Glutamatergic neuron (in vitro differentiated cells): ENCODE measurements around the gene DERL3. TPM values are rescaled to one million over a fixed set of nuclear protein-coding genes. Genes with fewer than 3 reads are reported as not detected.
"Not testable (repeated sequence)": the region's sequence is repeated elsewhere in the genome, so short reads cannot be mapped to it uniquely, and the experiment has no call there.

ENCODE experiments used
- DNase-seq: peaks from one replicate; pipeline ENCODE4 v3.0.0; 2022
- H3K27ac Mint-ChIP-seq: one replicate; pipeline ENCODE4 v1.8.0; 2020; ENCODE audit warnings: mild to moderate bottlenecking, mixed read lengths, inconsistent platforms; ENCODE audit not compliant: unreplicated experiment
- H3K27me3 Mint-ChIP-seq: one replicate; pipeline ENCODE4 v1.8.0; 2020; ENCODE audit warnings: mild to moderate bottlenecking, moderate library complexity, mixed read lengths, inconsistent platforms; ENCODE audit not compliant: unreplicated experiment
- H3K36me3 Mint-ChIP-seq: one replicate; pipeline ENCODE4 v1.8.0; 2020; ENCODE audit warnings: mild to moderate bottlenecking, mixed read lengths, inconsistent platforms; ENCODE audit not compliant: unreplicated experiment
- H3K4me1 Mint-ChIP-seq: one replicate; pipeline ENCODE4 v1.8.0; 2020; ENCODE audit warnings: mild to moderate bottlenecking, low read depth, mixed read lengths, inconsistent platforms; ENCODE audit not compliant: unreplicated experiment
- H3K4me3 Mint-ChIP-seq: one replicate; pipeline ENCODE4 v1.8.0; 2020; ENCODE audit warnings: mild to moderate bottlenecking, mixed read lengths, inconsistent platforms; ENCODE audit not compliant: unreplicated experiment
- H3K9me3 Mint-ChIP-seq: one replicate; pipeline ENCODE4 v1.8.0; 2020; ENCODE audit warnings: mild to moderate bottlenecking, moderate library complexity, mixed read lengths, inconsistent platforms; ENCODE audit not compliant: unreplicated experiment
- CTCF ChIP-seq: fragments of 200-600 bp; sonication (generic); IDR thresholded peaks from one replicate; pipeline ENCODE4 v1.5.0; 2021; ENCODE audit not compliant: partially characterized antibody, unreplicated experiment
- total RNA-seq: library from RNA; stranded (reverse); fragmentation: NEBNext Ultra II Directional; extraction: Animal tissue kit (Norgen Biotek cat#: 25700); gene quantifications from one replicate; pipeline ENCODE4 v1.2.1, GENCODE V29; 2021; ENCODE audit not compliant: unreplicated experiment

Gene DERL3
- total RNA-seq, 1 donor from 2014 or later: 1.2 TPM

GRCh38 chr22:23862103-23862502 lies 23.3 kb upstream of the DERL3 start:
- Mint-ChIP-seq H3K27me3 (peaks cover 3% of the 10 kb centered on the region), H3K9me3 (peaks cover 18% of the 10 kb centered on the region), H3K4me1 (peaks cover 6% of the 10 kb centered on the region), H3K36me3 (no peaks in the 10 kb centered on the region), H3K4me3 (no peak overlapping the region), H3K27ac (no peak overlapping the region)
- DNase-seq: peak; percentile 58
- TF ChIP-seq CTCF: peak; percentile 40

GRCh38 chr22:23860187-23860586 lies 21.4 kb upstream of the DERL3 start:
- H3K36me3 Mint-ChIP-seq, H3K27me3 Mint-ChIP-seq, H3K4me3 Mint-ChIP-seq, H3K27ac Mint-ChIP-seq, DNase-seq: not testable (repeated sequence)
- Mint-ChIP-seq H3K9me3 (peaks cover 18% of the 10 kb centered on the region), H3K4me1 (peaks cover 14% of the 10 kb centered on the region)

- peak overlapping the region; percentile 94 for H3K27ac Mint-ChIP-seq
Observed at GRCh38 chr22:23859201-23859600, 20.4 kb upstream of the DERL3 start.

GRCh38 chr22:23858484-23858815 lies 19.6 kb upstream of the DERL3 start:
- Mint-ChIP-seq H3K4me1 (peaks cover 14% of the 10 kb centered on the region), H3K9me3 (peaks cover 18% of the 10 kb centered on the region), H3K27me3 (peaks cover 5% of the 10 kb centered on the region), H3K4me3 (peak overlapping the region; percentile 92), H3K36me3 (no peaks in the 10 kb centered on the region), H3K27ac (peak overlapping the region; percentile 94)
- DNase-seq: no peak
- TF ChIP-seq CTCF: no peak

More at GRCh38 chr22:23859201-23859600, 20.4 kb upstream of the DERL3 start:
- peaks cover 14% of the 10 kb centered on the region for H3K4me1 Mint-ChIP-seq
- peaks cover 5% of the 10 kb centered on the region for H3K27me3 Mint-ChIP-seq
- no peak for DNase-seq
- TF ChIP-seq CTCF: no peak
- H3K9me3 Mint-ChIP-seq: peaks cover 18% of the 10 kb centered on the region
- peak overlapping the region; percentile 92 for H3K4me3 Mint-ChIP-seq
- no peaks in the 10 kb centered on the region for H3K36me3 Mint-ChIP-seq

GRCh38 chr22:23857606-23858483 lies 19.0 kb upstream of the DERL3 start, which contains the start of gene SLC2A11:
Gene SLC2A11, plus strand, starts transcription at chr22:23857875. Its CDS starts 125 bp downstream, at chr22:23858000.
- Mint-ChIP-seq H3K27me3 (peaks cover 5% of the 10 kb centered on the region), H3K27ac (peak within 1 kb of the TSS; percentile 94), H3K9me3 (peaks cover 18% of the 10 kb centered on the region), H3K4me3 (peak within 1 kb of the TSS; percentile 92), H3K4me1 (peaks cover 14% of the 10 kb centered on the region), H3K36me3 (no peaks in the 10 kb centered on the region)
- peak; percentile 25 for TF ChIP-seq CTCF
- DNase-seq: peak; percentile 99
